ENCODE results near the gene TXNDC5.
"Not testable (repeated sequence)": the region's sequence is repeated elsewhere in the genome, so short reads cannot be mapped to it uniquely, and the experiment has no call there.

TXNDC5 gene

DNA sequence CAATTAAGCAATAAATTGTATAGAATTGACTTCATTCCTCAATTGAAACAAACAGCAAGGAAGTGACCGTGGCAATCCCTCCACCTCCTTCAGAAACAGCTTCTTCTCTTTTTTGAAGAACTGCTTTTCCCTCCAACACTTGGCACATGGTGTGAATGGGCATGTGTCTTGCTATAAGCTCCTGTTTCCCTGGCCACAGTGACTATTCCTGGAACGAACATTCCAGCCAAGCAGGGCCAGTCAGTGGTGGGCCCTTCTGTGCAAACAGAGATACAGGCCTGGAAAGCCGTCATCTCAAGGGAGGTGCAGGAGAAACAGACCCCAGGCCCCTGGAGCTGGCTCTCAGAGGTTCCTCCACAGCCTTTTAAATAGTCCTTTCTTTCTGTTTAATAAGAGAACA lies 6.9 kb downstream of the TXNDC5 start:
- H3K36me3 ChIP-seq (ENCODE audit: insufficient read depth, low read length): peaks cover 60% of the 10 kb centered on the region

DNA sequence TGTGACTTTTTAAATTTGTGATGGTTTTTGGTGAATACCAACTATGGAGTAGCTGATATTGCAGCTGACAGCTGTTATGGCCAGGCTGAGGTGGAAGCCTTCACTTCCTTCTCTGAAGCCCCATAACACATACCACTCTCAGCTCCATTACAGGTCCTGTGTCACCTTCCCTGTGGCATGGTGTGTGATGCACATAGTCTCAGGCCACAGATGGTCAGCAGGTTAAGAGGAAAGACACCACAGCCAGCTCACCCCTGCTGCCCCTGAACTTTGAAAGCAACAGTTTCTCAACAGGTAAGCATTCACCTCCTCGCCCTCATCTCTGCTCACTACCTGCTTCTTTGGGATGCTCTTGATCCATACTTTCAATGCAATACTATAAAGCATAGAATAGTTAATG lies 7.7 kb downstream of the TXNDC5 start:
- no peak for TF ChIP-seq EZH2 (IDR thresholded peaks at IDR 0.05)
- no peak for TF ChIP-seq FOXP2 (optimal IDR thresholded peaks at IDR 0.05; ENCODE audit: control extremely low read depth, extremely low read length, insufficient read depth)
- no peak for TF ChIP-seq POLR2AphosphoS5 (IDR thresholded peaks at IDR 0.05; ENCODE audit: borderline replicate concordance, low read depth, low read length)
- peaks cover 68% of the 10 kb centered on the region for H3K36me3 ChIP-seq (ENCODE audit: insufficient read depth, low read length)
- no peak overlapping the region for H3K4me3 ChIP-seq
- H3K9ac ChIP-seq (ENCODE audit: insufficient read length): no peak overlapping the region
- no peaks in the 10 kb centered on the region for H3K9me3 ChIP-seq (ENCODE audit: low read depth, low read length)
- no peak overlapping the region for H3K27ac ChIP-seq
- no peak for DNase-seq (ENCODE audit: low read depth, low spot score)

More for the DNA sequence above, 6.9 kb downstream of the TXNDC5 start:
- TF ChIP-seq POLR2AphosphoS5 (IDR thresholded peaks at IDR 0.05; ENCODE audit: borderline replicate concordance, low read depth, low read length) (no peak), FOXP2 (optimal IDR thresholded peaks at IDR 0.05; ENCODE audit: control extremely low read depth, extremely low read length, insufficient read depth) (no peak), EZH2 (IDR thresholded peaks at IDR 0.05) (no peak)
- no peaks in the 10 kb centered on the region for H3K9me3 ChIP-seq (ENCODE audit: low read depth, low read length)
- no peak overlapping the region for H3K9ac ChIP-seq (ENCODE audit: insufficient read length)
- no peak overlapping the region for H3K27ac ChIP-seq
- no peak overlapping the region for H3K4me3 ChIP-seq
- DNase-seq (ENCODE audit: low read depth, low spot score): no peak

DNA sequence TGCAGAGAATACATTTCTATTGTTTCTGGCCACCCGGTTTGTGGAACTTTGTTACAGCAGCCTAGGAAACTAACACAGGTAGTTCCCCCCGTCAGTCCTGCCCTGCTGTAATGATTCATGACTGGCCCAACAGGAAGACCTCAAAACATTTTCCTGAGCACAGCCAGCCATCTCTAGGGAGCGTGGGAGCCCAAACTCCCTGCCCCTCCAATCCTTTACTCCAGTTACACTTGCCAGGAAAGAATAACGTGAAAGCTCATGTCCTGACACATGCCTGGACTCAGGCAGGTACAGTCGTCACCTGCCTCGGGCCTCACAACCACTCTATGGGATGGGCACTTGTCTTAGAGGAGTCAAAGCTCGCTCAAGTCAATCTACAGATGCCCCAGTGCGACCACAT lies 8.4 kb downstream of the TXNDC5 start:
- peaks cover 74% of the 10 kb centered on the region for H3K36me3 ChIP-seq (ENCODE audit: insufficient read depth, low read length)
- H3K27ac ChIP-seq: no peak overlapping the region
- H3K4me3 ChIP-seq: no peak overlapping the region
- H3K9me3 ChIP-seq (ENCODE audit: low read depth, low read length): no peaks in the 10 kb centered on the region
- H3K9ac ChIP-seq (ENCODE audit: insufficient read length): no peak overlapping the region
- no peak for TF ChIP-seq EZH2 (IDR thresholded peaks at IDR 0.05)
- TF ChIP-seq FOXP2 (optimal IDR thresholded peaks at IDR 0.05; ENCODE audit: control extremely low read depth, extremely low read length, insufficient read depth): no peak
- TF ChIP-seq POLR2AphosphoS5 (IDR thresholded peaks at IDR 0.05; ENCODE audit: borderline replicate concordance, low read depth, low read length): no peak
- DNase-seq (ENCODE audit: low read depth, low spot score): no peak

DNA sequence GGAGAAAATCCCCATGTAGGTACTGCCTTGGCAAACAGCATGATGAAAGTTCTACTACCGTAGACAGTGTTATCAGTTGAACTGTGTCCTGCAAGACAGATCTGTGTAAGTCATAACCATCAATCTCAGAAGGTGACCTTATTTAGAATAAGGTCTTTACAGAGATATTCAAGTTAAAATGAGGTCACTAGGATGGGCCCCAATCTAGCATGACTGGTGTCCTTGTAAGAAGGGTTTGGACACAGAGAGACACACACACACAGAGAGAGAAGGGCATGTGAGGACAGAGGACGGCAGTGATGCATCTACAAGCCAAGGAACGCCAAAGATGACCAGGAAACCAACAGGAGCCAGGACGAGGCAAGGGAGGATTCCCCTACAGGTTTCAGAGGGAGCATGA lies 8.8 kb downstream of the TXNDC5 start:
- H3K27ac ChIP-seq: no peak overlapping the region

DNA sequence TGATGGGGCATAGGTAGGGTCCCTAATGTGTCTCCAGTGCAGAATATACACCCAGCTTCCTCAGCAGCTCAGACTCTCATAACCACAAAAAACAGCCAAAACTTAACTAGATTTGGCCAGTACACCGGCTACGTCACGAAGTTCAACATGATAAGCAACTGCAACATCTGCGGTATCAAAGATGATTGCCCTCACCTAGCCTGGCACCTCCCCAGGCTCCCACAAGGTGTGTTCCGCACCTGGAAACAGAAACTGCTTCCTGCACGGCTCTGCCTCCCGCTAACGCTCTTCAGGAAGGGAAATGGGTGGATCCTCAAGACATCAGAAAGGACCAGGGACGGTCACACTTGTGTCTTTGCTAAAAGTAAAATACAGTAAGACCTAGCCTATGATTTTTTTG lies 9.5 kb downstream of the TXNDC5 start:
- Histone ChIP-seq H3K27ac (no peak overlapping the region), H3K9ac (ENCODE audit: insufficient read length) (no peak overlapping the region), H3K9me3 (ENCODE audit: low read depth, low read length) (no peaks in the 10 kb centered on the region), H3K36me3 (ENCODE audit: insufficient read depth, low read length) (peaks cover 86% of the 10 kb centered on the region), H3K4me3 (no peak overlapping the region)
- DNase-seq (ENCODE audit: low read depth, low spot score): no peak
- TF ChIP-seq POLR2AphosphoS5 (IDR thresholded peaks at IDR 0.05; ENCODE audit: borderline replicate concordance, low read depth, low read length) (no peak), EZH2 (IDR thresholded peaks at IDR 0.05) (no peak), FOXP2 (optimal IDR thresholded peaks at IDR 0.05; ENCODE audit: control extremely low read depth, extremely low read length, insufficient read depth) (no peak)

More for the DNA sequence above, 8.8 kb downstream of the TXNDC5 start:
- H3K9ac ChIP-seq (ENCODE audit: insufficient read length): no peak overlapping the region
- no peak overlapping the region for H3K4me3 ChIP-seq
- no peaks in the 10 kb centered on the region for H3K9me3 ChIP-seq (ENCODE audit: low read depth, low read length)
- no peak for DNase-seq (ENCODE audit: low read depth, low spot score)
- H3K36me3 ChIP-seq (ENCODE audit: insufficient read depth, low read length): peaks cover 79% of the 10 kb centered on the region
- TF ChIP-seq EZH2 (IDR thresholded peaks at IDR 0.05) (no peak), POLR2AphosphoS5 (IDR thresholded peaks at IDR 0.05; ENCODE audit: borderline replicate concordance, low read depth, low read length) (no peak), FOXP2 (optimal IDR thresholded peaks at IDR 0.05; ENCODE audit: control extremely low read depth, extremely low read length, insufficient read depth) (no peak)

DNA sequence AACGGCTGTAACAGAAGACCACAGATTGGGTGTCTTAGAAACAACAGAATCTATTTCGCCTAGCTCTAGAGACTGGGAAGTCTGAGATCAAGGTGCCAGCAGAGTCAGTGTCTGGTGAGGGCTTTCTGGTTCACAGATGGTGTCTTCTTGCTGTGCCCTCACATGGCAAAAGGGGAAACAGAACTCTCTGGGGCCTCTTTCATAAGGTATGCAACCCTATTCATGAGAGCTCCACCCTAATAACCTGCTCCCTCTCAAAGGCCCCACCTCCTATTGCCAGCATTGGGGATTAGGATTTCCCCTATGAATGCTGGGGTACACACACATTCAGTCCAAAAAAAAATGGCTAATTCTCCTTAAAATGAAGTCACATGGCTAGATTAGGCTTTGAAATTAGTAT lies 10.0 kb downstream of the TXNDC5 start:
- no peaks in the 10 kb centered on the region for H3K9me3 ChIP-seq (ENCODE audit: low read depth, low read length)
- H3K4me3 ChIP-seq: no peak overlapping the region
- peaks cover 90% of the 10 kb centered on the region for H3K36me3 ChIP-seq (ENCODE audit: insufficient read depth, low read length)
- no peak for DNase-seq (ENCODE audit: low read depth, low spot score)
- TF ChIP-seq POLR2AphosphoS5 (IDR thresholded peaks at IDR 0.05; ENCODE audit: borderline replicate concordance, low read depth, low read length) (no peak), FOXP2 (optimal IDR thresholded peaks at IDR 0.05; ENCODE audit: control extremely low read depth, extremely low read length, insufficient read depth) (no peak)
- H3K27ac ChIP-seq: no peak overlapping the region
- H3K9ac ChIP-seq (ENCODE audit: insufficient read length): no peak overlapping the region

DNA sequence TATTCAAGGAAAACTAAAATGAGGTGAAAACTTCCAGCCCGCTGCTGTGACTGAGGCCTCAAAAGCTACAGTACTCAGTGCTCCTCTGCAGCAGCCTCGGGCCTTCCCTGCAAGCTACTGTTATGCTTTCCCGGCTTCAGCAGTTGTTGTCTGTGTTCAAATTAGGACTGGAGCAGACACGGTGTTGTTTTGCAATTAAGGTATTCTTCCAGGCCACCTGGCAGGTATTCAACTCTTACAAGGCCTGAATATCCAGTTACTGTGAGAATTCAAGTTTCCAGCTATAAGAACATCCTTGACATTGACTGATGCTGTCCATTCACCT lies 10.7 kb downstream of the TXNDC5 start:
- DNase-seq (ENCODE audit: low read depth, low spot score): no peak
- Histone ChIP-seq H3K27ac (no peak overlapping the region), H3K9me3 (ENCODE audit: low read depth, low read length) (no peaks in the 10 kb centered on the region), H3K36me3 (ENCODE audit: insufficient read depth, low read length) (peaks cover 98% of the 10 kb centered on the region), H3K4me3 (no peak overlapping the region), H3K9ac (ENCODE audit: insufficient read length) (no peak overlapping the region)
- TF ChIP-seq EZH2 (IDR thresholded peaks at IDR 0.05): no peak
- TF ChIP-seq POLR2AphosphoS5 (IDR thresholded peaks at IDR 0.05; ENCODE audit: borderline replicate concordance, low read depth, low read length): no peak
- TF ChIP-seq FOXP2 (optimal IDR thresholded peaks at IDR 0.05; ENCODE audit: control extremely low read depth, extremely low read length, insufficient read depth): no peak

DNA sequence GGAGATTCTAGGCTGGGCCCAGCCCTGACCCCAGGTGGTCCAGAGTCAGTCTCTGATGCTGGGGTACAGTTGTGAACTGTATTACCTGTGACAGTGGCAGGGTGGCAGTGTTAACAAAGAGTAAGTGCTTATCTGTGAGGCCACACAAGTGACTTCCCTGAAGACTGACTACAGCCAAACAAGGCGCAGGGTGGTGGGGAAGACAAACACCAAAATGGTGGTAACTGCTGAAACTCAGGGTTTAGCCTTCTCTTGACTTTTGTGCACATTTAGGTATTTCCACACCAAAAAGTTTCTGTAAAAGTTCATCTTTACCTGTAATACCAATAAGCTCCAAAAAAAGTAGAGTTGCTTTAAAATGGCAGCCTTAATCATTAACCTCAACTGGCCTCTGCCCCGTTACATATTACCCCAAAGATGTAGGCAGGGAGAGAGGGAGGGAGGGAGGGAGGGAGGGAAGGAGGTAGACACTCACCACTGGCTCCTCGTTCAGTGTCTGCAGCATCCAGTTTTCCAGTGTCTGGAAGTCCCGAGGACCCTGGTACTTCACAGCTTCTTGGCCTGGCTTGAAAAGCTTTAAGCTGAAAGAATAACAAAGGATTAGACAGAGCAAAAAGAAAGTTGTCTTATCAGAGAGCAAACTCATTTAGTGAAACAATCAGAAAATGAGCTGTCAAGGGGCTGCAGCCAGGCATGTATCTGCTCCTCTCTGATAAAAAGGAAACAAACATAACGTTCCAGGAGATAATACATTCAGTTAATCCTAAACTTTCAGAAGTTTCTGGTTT lies 11.3 kb downstream of the TXNDC5 start:
- Histone ChIP-seq H3K36me3 (ENCODE audit: insufficient read depth, low read length) (peaks cover 98% of the 10 kb centered on the region), H3K9me3 (ENCODE audit: low read depth, low read length) (no peaks in the 10 kb centered on the region), H3K9ac (ENCODE audit: insufficient read length) (no peak overlapping the region), H3K27ac (no peak overlapping the region), H3K4me3 (no peak overlapping the region)
- TF ChIP-seq POLR2AphosphoS5 (IDR thresholded peaks at IDR 0.05; ENCODE audit: borderline replicate concordance, low read depth, low read length): no peak
- no peak for TF ChIP-seq EZH2 (IDR thresholded peaks at IDR 0.05)
- no peak for TF ChIP-seq FOXP2 (optimal IDR thresholded peaks at IDR 0.05; ENCODE audit: control extremely low read depth, extremely low read length, insufficient read depth)
- no peak for DNase-seq (ENCODE audit: low read depth, low spot score)

DNA sequence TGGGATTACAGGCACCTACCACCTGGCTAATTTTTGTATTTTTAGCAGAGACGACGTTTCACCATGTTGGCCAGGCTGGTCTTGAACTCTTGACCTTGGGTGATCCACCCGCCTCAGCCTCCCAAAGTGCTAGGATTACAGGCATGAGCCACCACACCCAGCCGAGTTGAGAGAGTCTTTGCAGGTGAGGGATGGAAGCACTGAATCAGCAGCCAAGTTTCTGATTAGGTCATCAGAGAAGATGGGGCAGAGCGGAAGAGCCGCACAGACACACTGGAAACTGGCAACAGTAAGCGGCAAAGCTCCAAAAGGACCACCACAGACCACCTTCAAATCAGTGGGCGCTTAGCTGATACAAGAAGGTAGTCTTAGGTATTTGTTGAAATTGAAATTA lies 12.4 kb downstream of the TXNDC5 start:
- not testable (repeated sequence) for H3K9ac ChIP-seq (ENCODE audit: insufficient read length); H3K4me3 ChIP-seq; DNase-seq (ENCODE audit: low read depth, low spot score); H3K9me3 ChIP-seq (ENCODE audit: low read depth, low read length); H3K27ac ChIP-seq
- peaks cover 98% of the 10 kb centered on the region for H3K36me3 ChIP-seq (ENCODE audit: insufficient read depth, low read length)

Measured in SK-N-MC (cell line).